Sciatic nerve (tissue), 2 donors: ENCODE measurements around the gene UNC5A. TPM values are rescaled to one million over a fixed set of nuclear protein-coding genes. Genes with fewer than 3 reads are reported as not detected.
A peak's percentile ranks its signal among the peaks of the same experiment; 100 is the strongest.

Experiments
- ATAC-seq: fragments of 200-7000 bp; cut with Tn5 transposase; one replicate; pipeline ENCODE4 v1.9.1; 2020; ENCODE audit warnings: mild to moderate bottlenecking, moderate library complexity
- DNase-seq: peaks from one replicate; pipeline ENCODE4 v3.0.0-alpha.2; 2020; ENCODE audit warnings: low spot score
- intact Hi-C: fragments of 100-400 bp; cut with DNase I; formaldehyde crosslinking; loops from one replicate; pipeline ENCODE4 v1.14.2; 2022
- total RNA-seq: library from RNA; stranded (reverse); fragmentation: NEBNext Ultra II Directional; extraction: Animal tissue kit (Norgen Biotek cat#: 25700); gene quantifications from one replicate; pipeline ENCODE4 v1.2.1, GENCODE V29; 2021
- donor health status: DM: no; HTN: no; CAD: no.
- donor health status: DM: no; HTN: no; CAD: no.

The UNC5A gene
- total RNA-seq: not detected

GRCh38 chr5:176810081-176810597 is at the start of gene UNC5A:
Gene UNC5A (plus strand): TSS chr5:176810559. CDS start chr5:176810751, 192 bp downstream.
- ATAC-seq (no peak), DNase-seq (no peak)
- intact Hi-C loops: no loop called here

DNA sequence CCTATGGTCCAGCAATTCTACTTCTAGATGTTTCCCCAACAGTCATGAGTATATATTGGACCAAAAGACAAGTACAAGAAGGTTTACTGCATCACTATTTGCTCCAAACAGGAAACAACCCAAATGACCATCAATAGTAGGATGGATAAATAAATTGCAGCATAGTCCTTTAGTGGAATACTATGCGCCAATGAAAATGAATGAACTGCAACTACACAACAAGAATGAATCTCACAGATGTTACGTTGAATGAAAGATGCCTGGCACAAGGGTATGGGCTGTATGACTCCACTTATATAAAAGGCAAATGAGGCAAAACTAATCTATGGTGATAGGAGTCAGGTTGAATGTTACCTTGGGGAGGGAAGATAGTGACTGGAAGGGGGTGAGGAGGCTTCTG is 48.6 kb upstream of the UNC5A start:
- ATAC-seq: no peak
- DNase-seq: no peak
- intact Hi-C loops: no loop called here

DNA sequence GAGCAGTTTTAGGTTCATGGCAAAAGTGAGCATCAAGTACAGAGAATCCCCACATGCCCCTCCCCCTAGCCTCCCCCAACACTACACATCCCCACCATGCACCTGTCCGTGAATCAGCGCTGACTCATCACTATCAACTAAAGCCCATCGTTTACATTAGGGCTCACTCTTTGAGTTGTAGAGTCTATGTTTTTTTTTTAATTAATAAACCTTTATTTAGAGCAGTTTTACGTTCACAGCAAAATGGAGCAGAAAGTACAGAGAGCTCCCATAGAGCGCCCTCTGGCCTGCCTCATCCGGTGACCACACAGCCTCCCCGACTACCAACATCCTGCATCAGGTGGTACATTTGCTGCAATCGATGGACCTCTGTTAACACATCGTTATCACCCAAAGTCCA is 47.9 kb upstream of the UNC5A start:
- peak; percentile 6 for DNase-seq
- intact Hi-C loops: no loop called here
- ATAC-seq: no peak

DNA sequence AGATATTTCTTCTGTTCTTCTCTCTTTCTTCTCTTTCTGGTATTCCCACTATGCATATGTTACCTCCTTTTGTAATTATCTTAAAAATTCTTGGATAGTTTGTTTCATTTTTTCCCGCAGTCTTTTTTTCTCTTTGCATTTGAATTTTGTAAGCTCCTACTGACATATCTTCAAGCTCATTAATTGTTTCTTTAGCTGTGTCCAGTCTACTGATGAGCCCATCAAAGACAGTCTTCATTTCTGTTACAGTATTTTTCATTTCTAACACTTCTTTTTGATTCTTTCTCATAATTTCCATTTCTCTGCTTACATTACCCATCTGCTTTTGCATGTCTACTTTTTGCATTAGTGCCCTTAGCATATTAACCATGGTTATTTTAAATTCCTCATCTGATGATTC is 44.7 kb upstream of the UNC5A start:
- intact Hi-C loops: no loop called here
- no peak for ATAC-seq
- DNase-seq: no peak

- intact Hi-C loops: no loop called here
- DNase-seq (peak; percentile 27), ATAC-seq (no peak)
These were observed 42.0 kb upstream of the UNC5A start for GRCh38 chr5:176768174-176768970.

GRCh38 chr5:176769911-176770310 is 40.4 kb upstream of the UNC5A start:
- no peak for ATAC-seq
- DNase-seq: peak; percentile 31
- intact Hi-C loops: no loop called here

- DNase-seq (peak; percentile 14), ATAC-seq (no peak)
- intact Hi-C loops: no loop called here
These were observed 39.9 kb upstream of the UNC5A start for GRCh38 chr5:176770431-176770830.

- intact Hi-C loops: no loop called here
- DNase-seq: peak; percentile 28
- ATAC-seq: no peak
These were observed 39.1 kb upstream of the UNC5A start for GRCh38 chr5:176771102-176771845.

- DNase-seq: peak; percentile 33
- intact Hi-C loops: no loop called here
- no peak for ATAC-seq
These were observed 37.8 kb upstream of the UNC5A start for GRCh38 chr5:176772271-176773210.

DNA sequence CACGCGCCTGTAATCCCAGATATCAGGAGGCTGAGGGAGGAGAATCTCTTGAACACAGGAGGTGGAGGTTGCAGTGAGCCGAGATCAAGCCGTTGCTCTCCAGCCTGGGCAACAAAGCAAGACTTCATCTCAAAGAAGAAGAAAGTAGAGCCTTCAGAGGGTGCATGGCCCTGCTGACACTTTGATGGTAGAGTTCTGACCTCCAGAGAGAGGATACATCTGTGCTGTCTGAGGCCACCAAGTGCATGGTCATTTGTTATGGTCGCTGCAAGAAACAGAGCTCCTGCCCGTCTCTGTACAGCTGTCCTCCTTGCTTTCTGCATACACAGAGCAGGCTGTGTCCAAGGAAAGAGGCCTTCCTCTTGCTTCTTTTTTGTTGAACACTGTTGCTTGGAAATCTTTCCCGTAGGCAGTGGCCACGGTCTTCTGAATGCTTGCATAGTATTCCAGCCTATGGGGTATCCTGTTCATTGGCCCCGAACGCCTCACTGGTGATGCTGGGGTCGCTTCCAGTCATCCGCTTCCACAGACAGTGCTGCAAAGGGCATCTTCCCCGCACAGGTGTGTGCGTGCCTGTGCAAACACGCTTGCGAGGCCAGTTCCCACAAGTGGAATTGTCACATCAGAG is 36.8 kb upstream of the UNC5A start:
- intact Hi-C loops: no loop called here
- ATAC-seq (no peak), DNase-seq (peak; percentile 21)

DNA sequence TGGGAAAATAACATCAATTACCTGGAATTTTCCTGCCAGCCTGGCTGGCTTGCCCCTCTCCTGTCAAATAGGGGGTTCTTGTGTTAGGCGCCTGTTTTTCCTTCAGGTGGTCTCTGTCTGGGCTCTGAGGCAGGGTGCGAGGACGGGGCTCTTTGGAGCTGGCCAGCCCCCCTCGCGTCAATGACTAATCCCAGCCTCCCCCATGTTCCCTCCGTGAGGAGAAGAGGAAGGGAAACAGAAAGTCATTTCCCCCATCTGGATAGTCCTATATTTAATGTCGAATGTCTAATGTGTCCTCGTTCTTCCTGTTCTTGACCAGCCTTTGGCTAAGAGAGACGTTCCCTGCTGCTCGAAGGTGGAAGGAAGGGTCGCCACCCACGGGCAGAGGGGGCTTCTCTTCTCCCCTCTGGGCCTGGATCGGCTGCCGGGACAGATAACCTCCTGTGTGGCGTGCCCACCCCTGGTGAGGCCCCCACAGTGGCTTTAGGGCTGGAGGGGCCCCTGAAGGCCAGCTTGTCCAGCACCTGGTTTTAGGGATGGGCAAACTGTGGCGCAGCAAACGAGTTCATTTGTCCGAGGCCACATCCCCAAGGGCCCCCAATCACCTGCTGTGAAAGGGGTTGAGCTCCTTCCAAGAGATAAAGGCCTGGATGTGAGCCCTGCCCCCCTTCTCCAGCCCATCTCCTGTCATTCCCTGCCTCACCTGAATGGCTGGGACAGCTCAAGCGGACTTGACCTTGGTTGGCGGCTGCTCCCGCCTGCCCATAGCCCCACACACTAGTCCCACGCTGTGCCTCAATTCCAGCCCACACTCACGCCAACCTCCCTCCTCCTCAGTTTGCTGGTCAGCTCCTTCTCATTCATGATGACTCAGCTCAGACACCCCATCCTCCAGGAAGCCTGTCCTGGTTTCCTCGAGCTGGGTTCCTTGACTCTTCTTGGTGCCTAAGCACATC is 35.9 kb upstream of the UNC5A start:
- ATAC-seq (no peak), DNase-seq (peak; percentile 35)
- intact Hi-C loops: no loop called here

- ATAC-seq: no peak
- no peak for DNase-seq
These were observed 35.0 kb upstream of the UNC5A start for GRCh38 chr5:176775409-176775808.

GRCh38 chr5:176776141-176776865 is 34.1 kb upstream of the UNC5A start:
- peak; percentile 32 for DNase-seq

More at GRCh38 chr5:176775409-176775808, 35.0 kb upstream of the UNC5A start:
- intact Hi-C loops: no loop called here

DNA sequence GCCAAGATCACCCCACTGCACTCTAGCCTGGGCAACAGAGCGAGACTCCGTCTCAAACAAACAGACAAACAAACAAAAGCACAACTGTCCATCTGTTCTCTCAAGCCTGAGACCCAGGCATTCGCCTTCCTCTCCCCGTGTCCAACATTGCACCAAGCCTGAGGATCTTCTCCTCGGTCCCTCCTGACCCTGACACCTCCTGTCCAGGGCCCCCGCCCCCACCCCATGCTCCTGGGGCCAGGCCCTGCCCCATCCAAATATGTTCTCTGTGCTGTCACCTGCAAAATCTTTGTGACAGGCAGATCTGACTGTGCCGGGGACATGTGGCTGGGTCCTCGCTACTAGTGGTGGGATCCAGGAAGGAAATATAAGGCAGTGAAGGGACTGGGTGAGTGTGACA is 33.4 kb upstream of the UNC5A start:
- ATAC-seq (no peak), DNase-seq (peak; percentile 14)
- intact Hi-C loops: no loop called here

More at GRCh38 chr5:176776141-176776865, 34.1 kb upstream of the UNC5A start:
- intact Hi-C loops: no loop called here
- ATAC-seq: no peak

- DNase-seq (peak; percentile 12), ATAC-seq (no peak)
- intact Hi-C loops: no loop called here
These were observed 31.4 kb upstream of the UNC5A start for GRCh38 chr5:176778921-176779465.

DNA sequence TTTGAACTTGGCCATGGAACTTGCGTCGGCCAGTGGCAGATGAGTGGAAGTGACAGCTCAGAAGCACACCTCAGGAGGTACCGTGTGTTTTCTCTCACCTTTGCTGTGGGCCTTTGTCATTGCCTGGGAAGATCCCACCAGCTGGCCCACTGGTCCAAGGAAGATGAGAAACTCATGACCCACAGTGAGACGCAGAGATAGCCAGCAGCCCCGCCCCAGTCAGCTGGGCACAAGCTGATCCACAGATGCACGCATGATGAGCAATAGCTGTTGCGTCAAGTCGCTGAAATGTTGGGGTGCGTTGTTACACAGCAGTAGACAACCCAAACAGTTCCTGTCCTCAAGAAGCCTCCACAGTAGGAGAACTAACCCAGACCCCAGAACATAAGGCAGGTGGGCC is 30.8 kb upstream of the UNC5A start:
- peak; percentile 39 for DNase-seq
- intact Hi-C loops: no loop called here

More for the DNA sequence above, 30.8 kb upstream of the UNC5A start:
- ATAC-seq: no peak
